HepG2 (cell line): Measurements from ENCODE around the gene PPP1R9B. TPM values are rescaled to one million over a fixed set of nuclear protein-coding genes. Genes with fewer than 3 reads are reported as not detected.

Experiments used
- ATAC-seq: fragments of 200-7000 bp; cut with Tn5 transposase; 3 replicates; pipeline ENCODE4 v1.9.1; 2020; ENCODE audit warnings: mild to moderate bottlenecking, moderate library complexity
- BruUV-seq: library from RNA; stranded (reverse); fragments of 400-500 nt; replicated peaks from 2 replicates; lab custom pipeline; 2021; lab: Mats Ljungman, UMichigan
- CTCF ChIA-PET: fragments of 300-600 bp; formaldehyde crosslinking; extraction: SDS; loops from one replicate; lab custom pipeline; 2021; ENCODE audit warnings: low total read pairs, inconsistent platforms, low intra/inter-chr PET ratio; lab: Yijun Ruan, JAX
- POLR2A ChIA-PET: fragments of 350-600 bp; sonication (Branson Sonifier 250); formaldehyde crosslinking; loops from one replicate; lab custom pipeline; 2020; ENCODE audit warnings: antibody characterized with exemption, inconsistent platforms; lab: Yijun Ruan, JAX
- DNase-seq: peaks from one replicate; pipeline ENCODE4 v3.0.0-alpha.2; 2015; ENCODE audit warnings: low spot score
- FAIRE-seq: peaks from 3 replicates; lab custom pipeline; 2011; peaks lifted over from hg19 to GRCh38; lab: Jason Lieb, UNC
- H2AFZ ChIP-seq: one replicate; pipeline ENCODE4 v1.6.1; 2011; ENCODE audit warnings: low read length, inconsistent platforms
- H3K27ac ChIP-seq: fragments of 300-600 bp; 3 replicates; pipeline ENCODE4 v1.8.0; 2011; ENCODE audit warnings: mixed run types, mild to moderate bottlenecking, mixed read lengths, low read length, inconsistent platforms; ENCODE audit not compliant: insufficient read depth; ENCODE audit errors: extremely low read length
- H3K27me3 ChIP-seq, 2 experiments: fragments of 200-600 bp in 1 of 2; 2 replicates in 1 of 2; 3 replicates in 1 of 2; pipeline versions ENCODE4 v1.6.0 to v1.8.0; 2011; ENCODE audit warnings: low read length in 2 of 2, mild to moderate bottlenecking in 2 of 2, moderate library complexity in 2 of 2, inconsistent platforms in 1 of 2; ENCODE audit not compliant: insufficient read depth in 2 of 2, control insufficient read depth in 1 of 2
- H3K36me3 ChIP-seq, 2 experiments: fragments of 200-600 bp in 1 of 2; replicated peaks in 1 of 2; 2 replicates in 1 of 2; 3 replicates in 1 of 2; pipeline versions ENCODE4 v1.5.1 to v1.8.0; 2011; ENCODE audit warnings: low read length in 2 of 2, inconsistent platforms in 1 of 2; ENCODE audit not compliant: insufficient read depth in 2 of 2, control insufficient read depth in 1 of 2
- H3K4me1 ChIP-seq: 2 replicates; pipeline ENCODE4 v1.5.1; 2012; ENCODE audit warnings: low read length, inconsistent platforms; ENCODE audit not compliant: insufficient read depth
- H3K4me2 ChIP-seq: 2 replicates; pipeline ENCODE4 v1.6.0; 2011; ENCODE audit warnings: low read depth, low read length, inconsistent platforms
- H3K4me3 ChIP-seq, 3 experiments: fragments of 200-600 bp in 1 of 3; sonication (generic), shearing (Covaris generic) in 1 of 3; replicated peaks in 1 of 3; 2 replicates each; pipeline ENCODE4 v1.5.1; 2011 to 2016; ENCODE audit warnings: low read length in 3 of 3, inconsistent platforms in 2 of 3, low read depth in 2 of 3, mild to moderate bottlenecking in 2 of 3, control low read depth in 1 of 3, mixed read lengths in 1 of 3; ENCODE audit not compliant: insufficient read depth in 1 of 3
- H3K79me2 ChIP-seq: one replicate; pipeline ENCODE4 v1.6.1; 2011; ENCODE audit warnings: low read length, inconsistent platforms; ENCODE audit not compliant: insufficient read depth
- H3K9ac ChIP-seq: 2 replicates; pipeline ENCODE4 v1.6.0; 2011; ENCODE audit warnings: mild to moderate bottlenecking, low read depth, low read length, inconsistent platforms; ENCODE audit not compliant: insufficient read depth
- H3K9me3 ChIP-seq: 2 replicates; pipeline ENCODE4 v1.5.1; 2012; ENCODE audit warnings: mild to moderate bottlenecking, low read length
- H4K20me1 ChIP-seq: 2 replicates; pipeline ENCODE4 v1.6.0; 2011; ENCODE audit warnings: inconsistent platforms, mild to moderate bottlenecking, low read length, moderate library complexity; ENCODE audit not compliant: insufficient read depth
- HMG20A ChIP-seq: IDR thresholded peaks from 2 replicates; pipeline ENCODE4 v1.6.1; 2016; ENCODE audit warnings: borderline replicate concordance
- IRX3 ChIP-seq: sonication (generic); formaldehyde crosslinking; IDR thresholded peaks from 2 replicates; pipeline ENCODE4 v1.8.1; 2023; ENCODE audit warnings: mild to moderate bottlenecking, low read depth, missing genetic modification reagents, borderline replicate concordance
- MLLT10 ChIP-seq: sonication (generic); formaldehyde crosslinking; IDR thresholded peaks from 2 replicates; pipeline ENCODE4 v1.4.0; 2020; ENCODE audit warnings: missing genetic modification reagents
- TERF1 ChIP-seq: sonication (generic); formaldehyde crosslinking; IDR thresholded peaks from 2 replicates; pipeline ENCODE4 v1.8.0; 2022; ENCODE audit warnings: mild to moderate bottlenecking, missing genetic modification reagents, moderate library complexity
- THAP11 ChIP-seq: IDR thresholded peaks from 2 replicates; pipeline ENCODE4 v1.6.1; 2016; ENCODE audit warnings: missing biosample characterization, missing genetic modification reagents
- ZKSCAN5 ChIP-seq: sonication (generic); formaldehyde crosslinking; IDR thresholded peaks from 2 replicates; pipeline ENCODE4 v1.5.1; 2020; ENCODE audit warnings: mild to moderate bottlenecking, missing genetic modification reagents
- ZSCAN5A ChIP-seq: sonication (generic); formaldehyde crosslinking; IDR thresholded peaks from 2 replicates; pipeline ENCODE4 v1.8.0; 2022; ENCODE audit warnings: mild to moderate bottlenecking, missing genetic modification reagents, borderline replicate concordance
- WGBS: methylation state at CpG from one replicate; pipeline ENCODE4 v1.1.6; 2017; ENCODE audit warnings: low lambda C conversion rate; 5-methylcytosine and 5-hydroxymethylcytosine counted together
- in situ Hi-C: cut with HindIII; loops from 2 replicates; pipeline ENCODE4 v1.10.0; 2017; ENCODE audit warnings: low pct_unique_long_range_greater_than_20kb; ENCODE audit not compliant: extremely low pct_ligation_motif_present
- intact Hi-C: fragments of 100-400 bp; cut with micrococcal nuclease; formaldehyde crosslinking; loops from one replicate; pipeline ENCODE4 v1.10.0; 2022; ENCODE audit not compliant: unreplicated experiment
- polyA plus RNA-seq, 8 experiments: library from polyadenylated mRNA; depleted of rRNA in 3 of 8; stranded (reverse) in 7 of 8; unstranded in 1 of 8; fragments of >200 nt; fragmentation: Illumina TruSeq in 4 of 8; extraction: Trizol in 4 of 8; gene quantifications; 2 replicates each; pipeline versions ENCODE4 v1.2.1 to v1.2.3, GENCODE V29; 2011 to 2016; ENCODE audit warnings: low read depth in 4 of 8, missing spikeins in 1 of 8, mixed read lengths in 1 of 8; ENCODE audit not compliant: insufficient read depth in 1 of 8
- total RNA-seq, 5 experiments: library from RNA; depleted of rRNA; stranded (reverse); fragments of >200 nt; fragmentation: Illumina TruSeq; extraction: Trizol; gene quantifications; 2 replicates each; pipeline ENCODE4 v1.2.3, GENCODE V29; 2016; ENCODE audit warnings: low read depth in 1 of 5
- TF ChIP-seq, protein P1 (sequence below): sonication (generic); formaldehyde crosslinking; conservative IDR thresholded peaks from 2 replicates; pipeline ENCODE4 v1.4.0; 2020; ENCODE audit warnings: mild to moderate bottlenecking, missing genetic modification reagents, moderate library complexity
- TF ChIP-seq, protein P2 (sequence below): sonication (generic); formaldehyde crosslinking; IDR thresholded peaks from 2 replicates; pipeline ENCODE4 v1.5.0; 2020; ENCODE audit warnings: mild to moderate bottlenecking, missing genetic modification reagents
- TF ChIP-seq, protein P3 (sequence below): sonication (generic); formaldehyde crosslinking; IDR thresholded peaks from 2 replicates; pipeline ENCODE4 v1.5.1; 2020; ENCODE audit warnings: missing genetic modification reagents, mild to moderate bottlenecking, borderline replicate concordance

PPP1R9B gene
- total and polyA plus RNA-seq, 2 of the 13 experiments (the other 11 are each of a cell fraction or from before 2014, with no cell fraction given), result 9.4 to 15.8 TPM

DNA sequence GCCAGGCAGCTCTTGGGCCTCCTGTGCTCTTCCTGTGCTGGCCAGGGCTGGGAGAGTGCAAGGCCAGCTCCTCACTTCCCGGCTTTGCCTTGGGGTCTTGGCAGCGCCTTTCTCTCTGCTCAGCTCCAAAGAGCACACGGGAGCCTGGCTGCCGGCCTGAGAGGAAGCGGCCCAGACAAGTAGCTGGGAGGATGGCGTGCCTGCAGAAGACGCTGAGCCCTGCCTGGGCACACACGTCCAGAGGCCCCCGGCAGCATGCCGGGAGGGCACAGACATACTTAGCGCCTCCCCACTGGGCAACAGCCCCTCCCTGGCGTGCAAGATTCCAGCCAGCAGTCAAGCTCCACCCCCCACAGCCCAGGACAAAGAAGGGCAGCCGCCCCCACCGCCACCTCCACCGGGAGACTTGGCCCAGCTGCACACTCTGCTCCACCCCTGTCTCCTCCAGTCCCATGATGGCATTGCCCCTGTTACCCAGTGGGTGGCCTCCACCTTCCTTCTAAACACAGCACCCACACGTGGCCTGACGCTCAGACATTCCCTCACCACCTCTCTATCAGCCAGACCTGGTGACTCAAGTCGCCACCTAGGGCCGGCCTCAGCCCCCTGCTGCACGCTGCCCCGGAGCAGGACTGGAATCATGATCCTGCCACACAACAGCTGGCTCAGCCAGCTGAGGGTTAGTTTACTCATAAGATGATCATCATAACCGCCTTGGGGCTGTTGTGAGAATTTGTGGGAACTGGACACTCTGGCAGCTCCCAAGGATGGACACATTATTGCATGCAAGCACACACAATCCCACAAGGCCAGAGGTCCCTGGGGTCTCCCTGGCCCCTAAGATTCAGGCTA, 27.7 kb upstream of the PPP1R9B start (continued):
- TF ChIP-seq, protein P1, sequence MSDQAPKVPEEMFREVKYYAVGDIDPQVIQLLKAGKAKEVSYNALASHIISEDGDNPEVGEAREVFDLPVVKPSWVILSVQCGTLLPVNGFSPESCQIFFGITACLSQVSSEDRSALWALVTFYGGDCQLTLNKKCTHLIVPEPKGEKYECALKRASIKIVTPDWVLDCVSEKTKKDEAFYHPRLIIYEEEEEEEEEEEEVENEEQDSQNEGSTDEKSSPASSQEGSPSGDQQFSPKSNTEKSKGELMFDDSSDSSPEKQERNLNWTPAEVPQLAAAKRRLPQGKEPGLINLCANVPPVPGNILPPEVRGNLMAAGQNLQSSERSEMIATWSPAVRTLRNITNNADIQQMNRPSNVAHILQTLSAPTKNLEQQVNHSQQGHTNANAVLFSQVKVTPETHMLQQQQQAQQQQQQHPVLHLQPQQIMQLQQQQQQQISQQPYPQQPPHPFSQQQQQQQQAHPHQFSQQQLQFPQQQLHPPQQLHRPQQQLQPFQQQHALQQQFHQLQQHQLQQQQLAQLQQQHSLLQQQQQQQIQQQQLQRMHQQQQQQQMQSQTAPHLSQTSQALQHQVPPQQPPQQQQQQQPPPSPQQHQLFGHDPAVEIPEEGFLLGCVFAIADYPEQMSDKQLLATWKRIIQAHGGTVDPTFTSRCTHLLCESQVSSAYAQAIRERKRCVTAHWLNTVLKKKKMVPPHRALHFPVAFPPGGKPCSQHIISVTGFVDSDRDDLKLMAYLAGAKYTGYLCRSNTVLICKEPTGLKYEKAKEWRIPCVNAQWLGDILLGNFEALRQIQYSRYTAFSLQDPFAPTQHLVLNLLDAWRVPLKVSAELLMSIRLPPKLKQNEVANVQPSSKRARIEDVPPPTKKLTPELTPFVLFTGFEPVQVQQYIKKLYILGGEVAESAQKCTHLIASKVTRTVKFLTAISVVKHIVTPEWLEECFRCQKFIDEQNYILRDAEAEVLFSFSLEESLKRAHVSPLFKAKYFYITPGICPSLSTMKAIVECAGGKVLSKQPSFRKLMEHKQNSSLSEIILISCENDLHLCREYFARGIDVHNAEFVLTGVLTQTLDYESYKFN, result peak; percentile 61
- peak; percentile 59 for TF ChIP-seq THAP11 (CRISPR knock-in tag)
- no peak for TF ChIP-seq TERF1 (CRISPR knock-in tag)
- TF ChIP-seq IRX3, result 0 out of 2 replicates have a peak, but pooled peaks have one; percentile 77
- no peak; the same call in 1 of the 2 replicates for TF ChIP-seq HMG20A (CRISPR knock-in tag)

GRCh38 chr17:50177476-50177875, 27.0 kb upstream of the PPP1R9B start:
- intact Hi-C loops, result no loop called here
- no peaks in the 10 kb centered on the region for H3K36me3 ChIP-seq
- H3K79me2 ChIP-seq, result no peaks in the 10 kb centered on the region
- H2AFZ ChIP-seq, result no peak overlapping the region
- POLR2A ChIA-PET, result interaction anchor here (0.9 to 1.5 kb wide), 5 partner anchors 23 to 169 kb away, joined by 3 to 7 read pairs (median 4); partner anchors contain the start of gene XYLT2
- FAIRE-seq (no peak), ATAC-seq (no peak), DNase-seq (no peak)
- BruUV-seq, result no TSS peak
- peak overlapping the region in 1 of 3 experiments; percentile 74; a peak in 3 of 6 replicates for H3K4me3 ChIP-seq
- in situ Hi-C loops, result no loop called here
- peak overlapping the region; percentile 84 for H3K4me2 ChIP-seq
- H3K9me3 ChIP-seq, result no peaks in the 10 kb centered on the region
- no peak overlapping the region for H3K27ac ChIP-seq
- CTCF ChIA-PET, result interaction anchor here (1.6 to 3.4 kb wide), 3 partner anchors 8 to 23 kb away, joined by 8 to 11 read pairs (median 10); no protein-coding TSS in a partner anchor
- WGBS, result 76% methylated on average over 10 of the region's 10 CpGs
- no peak overlapping the region for H3K9ac ChIP-seq
- H3K27me3 ChIP-seq, result peaks cover 0 to 19% of the 10 kb centered on the region in 2 experiments; a peak in 2 of 5 replicates
- peaks cover 80% of the 10 kb centered on the region for H3K4me1 ChIP-seq
- no peaks in the 10 kb centered on the region for H4K20me1 ChIP-seq
- TF ChIP-seq, protein P2, sequence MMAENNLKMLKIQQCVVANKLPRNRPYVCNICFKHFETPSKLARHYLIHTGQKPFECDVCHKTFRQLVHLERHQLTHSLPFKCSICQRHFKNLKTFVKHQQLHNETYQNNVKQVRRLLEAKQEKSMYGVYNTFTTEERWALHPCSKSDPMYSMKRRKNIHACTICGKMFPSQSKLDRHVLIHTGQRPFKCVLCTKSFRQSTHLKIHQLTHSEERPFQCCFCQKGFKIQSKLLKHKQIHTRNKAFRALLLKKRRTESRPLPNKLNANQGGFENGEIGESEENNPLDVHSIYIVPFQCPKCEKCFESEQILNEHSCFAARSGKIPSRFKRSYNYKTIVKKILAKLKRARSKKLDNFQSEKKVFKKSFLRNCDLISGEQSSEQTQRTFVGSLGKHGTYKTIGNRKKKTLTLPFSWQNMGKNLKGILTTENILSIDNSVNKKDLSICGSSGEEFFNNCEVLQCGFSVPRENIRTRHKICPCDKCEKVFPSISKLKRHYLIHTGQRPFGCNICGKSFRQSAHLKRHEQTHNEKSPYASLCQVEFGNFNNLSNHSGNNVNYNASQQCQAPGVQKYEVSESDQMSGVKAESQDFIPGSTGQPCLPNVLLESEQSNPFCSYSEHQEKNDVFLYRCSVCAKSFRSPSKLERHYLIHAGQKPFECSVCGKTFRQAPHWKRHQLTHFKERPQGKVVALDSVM (CRISPR knock-in tag), result 0 out of 2 replicates have a peak, but pooled peaks have one; percentile 6
- TF ChIP-seq, protein P3, sequence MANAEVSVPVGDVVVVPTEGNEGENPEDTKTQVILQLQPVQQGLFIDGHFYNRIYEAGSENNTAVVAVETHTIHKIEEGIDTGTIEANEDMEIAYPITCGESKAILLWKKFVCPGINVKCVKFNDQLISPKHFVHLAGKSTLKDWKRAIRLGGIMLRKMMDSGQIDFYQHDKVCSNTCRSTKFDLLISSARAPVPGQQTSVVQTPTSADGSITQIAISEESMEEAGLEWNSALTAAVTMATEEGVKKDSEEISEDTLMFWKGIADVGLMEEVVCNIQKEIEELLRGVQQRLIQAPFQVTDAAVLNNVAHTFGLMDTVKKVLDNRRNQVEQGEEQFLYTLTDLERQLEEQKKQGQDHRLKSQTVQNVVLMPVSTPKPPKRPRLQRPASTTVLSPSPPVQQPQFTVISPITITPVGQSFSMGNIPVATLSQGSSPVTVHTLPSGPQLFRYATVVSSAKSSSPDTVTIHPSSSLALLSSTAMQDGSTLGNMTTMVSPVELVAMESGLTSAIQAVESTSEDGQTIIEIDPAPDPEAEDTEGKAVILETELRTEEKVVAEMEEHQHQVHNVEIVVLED, result no peak
- no peak for TF ChIP-seq ZSCAN5A (CRISPR knock-in tag)
- TF ChIP-seq ZKSCAN5 (CRISPR knock-in tag), result no peak
- no peak for TF ChIP-seq MLLT10 (CRISPR knock-in tag)
